Large intestine (tissue), 3 donors: Measurements from ENCODE around the gene SOX21. TPM values are rescaled to one million over a fixed set of nuclear protein-coding genes. Genes with fewer than 3 reads are reported as not detected.

Experiments used
- DNase-seq, 2 donors: peaks; one replicate each; pipeline versions ENCODE4 v3.0.0 to v3.0.0-alpha.2; 2013
- H3K27ac ChIP-seq: one replicate; pipeline ENCODE4 v1.5.1; 2013; ENCODE audit warnings: low read length
- H3K27me3 ChIP-seq: 2 replicates; pipeline ENCODE4 v1.6.1; 2013; ENCODE audit warnings: low read length; ENCODE audit not compliant: control insufficient read depth, insufficient read depth
- H3K36me3 ChIP-seq: 2 replicates; pipeline ENCODE4 v1.6.1; 2013; ENCODE audit warnings: low read length; ENCODE audit not compliant: control insufficient read depth, insufficient read depth
- H3K4me1 ChIP-seq: one replicate; pipeline ENCODE4 v1.6.1; 2013; ENCODE audit warnings: low read length; ENCODE audit not compliant: control insufficient read depth, insufficient read depth
- H3K4me3 ChIP-seq: one replicate; pipeline ENCODE4 v1.5.1; 2013; ENCODE audit warnings: low read length
- H3K9me3 ChIP-seq: one replicate; pipeline ENCODE4 v1.6.1; 2013; ENCODE audit warnings: mild to moderate bottlenecking, low read depth, low read length, moderate library complexity; ENCODE audit not compliant: control insufficient read depth
- WGBS: methylation state at CpG from one replicate; pipeline ENCODE4 v1.1.5; 2013; ENCODE audit warnings: low lambda C conversion rate; ENCODE audit not compliant: insufficient coverage; 5-methylcytosine and 5-hydroxymethylcytosine counted together
- polyA plus RNA-seq: library from polyadenylated mRNA; unstranded; fragments of 120-200 nt; gene quantifications from one replicate; pipeline ENCODE4 v1.2.1, GENCODE V29; 2013

SOX21 gene
- polyA plus RNA-seq, 1 donor: not detected

DNA sequence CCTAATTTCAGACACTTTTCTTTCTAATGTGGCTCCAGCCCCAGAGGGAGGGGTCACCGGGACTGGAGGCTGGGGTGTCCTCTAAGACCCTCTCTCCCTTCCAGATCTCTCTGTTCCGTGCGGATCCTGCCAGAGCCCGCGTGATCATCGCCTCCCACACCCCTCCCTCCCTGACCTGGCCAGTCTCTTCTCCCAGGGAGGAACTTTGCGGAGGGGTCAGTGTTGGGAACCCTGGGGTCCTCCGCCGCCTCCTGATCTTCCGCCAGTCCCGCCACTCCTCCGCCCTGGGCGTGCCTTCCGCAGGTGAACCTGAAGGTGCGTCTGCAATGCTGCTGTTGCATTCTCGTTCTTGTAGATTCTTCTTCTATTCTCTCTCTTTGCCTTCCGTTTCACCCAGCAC, 9.1 kb downstream of the SOX21 start:
- Histone ChIP-seq H3K27ac (no peak overlapping the region), H3K27me3 (peaks cover 99% of the 10 kb centered on the region), H3K4me1 (no peaks in the 10 kb centered on the region), H3K4me3 (no peak overlapping the region), H3K36me3 (no peaks in the 10 kb centered on the region), H3K9me3 (peaks cover 7% of the 10 kb centered on the region)
- DNase-seq: no peak
- 0% methylated on average over 1 of the region's 17 CpGs for WGBS

DNA sequence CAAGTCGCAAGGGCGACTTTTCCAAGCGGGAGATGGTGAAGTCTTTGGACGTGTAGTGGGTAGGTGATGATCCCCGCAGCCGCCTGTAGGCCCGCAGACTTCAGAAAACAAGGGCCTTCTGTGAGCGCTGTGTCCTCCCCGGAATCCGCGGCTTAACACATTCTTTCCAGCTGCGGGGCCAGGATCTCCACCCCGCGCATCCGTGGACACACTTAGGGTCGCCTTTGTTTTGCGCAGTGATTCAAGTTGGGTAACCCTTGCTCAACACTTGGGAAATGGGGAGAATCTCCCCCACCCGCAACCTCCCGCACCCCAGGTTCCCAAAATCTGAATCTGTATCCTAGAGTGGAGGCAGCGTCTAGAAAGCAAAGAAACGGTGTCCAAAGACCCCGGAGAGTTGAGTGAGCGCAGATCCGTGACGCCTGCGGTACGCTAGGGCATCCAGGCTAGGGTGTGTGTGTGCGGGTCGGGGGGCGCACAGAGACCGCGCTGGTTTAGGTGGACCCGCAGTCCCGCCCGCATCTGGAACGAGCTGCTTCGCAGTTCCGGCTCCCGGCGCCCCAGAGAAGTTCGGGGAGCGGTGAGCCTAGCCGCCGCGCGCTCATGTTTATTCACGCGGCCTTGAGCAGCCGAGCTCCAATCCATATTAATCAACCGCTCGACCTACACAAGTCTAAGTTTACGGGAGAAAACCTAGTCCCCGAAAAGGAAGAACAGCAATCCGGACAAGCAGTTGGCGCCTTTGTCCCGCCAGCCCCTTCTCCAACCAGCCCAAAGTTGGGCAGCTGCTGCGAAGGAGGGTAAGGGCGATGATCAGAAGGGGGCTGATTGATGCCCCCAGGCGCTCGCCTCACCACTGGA, 9.9 kb downstream of the SOX21 start:
- no peaks in the 10 kb centered on the region for H3K36me3 ChIP-seq
- DNase-seq: no peak
- WGBS: no CpG with 5 or more reads among the region's 60 CpGs

GRCh38 chr13:94701313-94702180, 10.8 kb downstream of the SOX21 start:
- Histone ChIP-seq H3K4me1 (no peaks in the 10 kb centered on the region), H3K9me3 (peaks cover 4% of the 10 kb centered on the region), H3K27me3 (peaks cover 97% of the 10 kb centered on the region), H3K4me3 (no peak overlapping the region), H3K36me3 (no peaks in the 10 kb centered on the region), H3K27ac (no peak overlapping the region)
- no peak for DNase-seq
- no CpG with 5 or more reads among the region's 42 CpGs for WGBS

More for the DNA sequence above, 9.9 kb downstream of the SOX21 start:
- no peak overlapping the region for H3K27ac ChIP-seq
- no peaks in the 10 kb centered on the region for H3K4me1 ChIP-seq
- H3K27me3 ChIP-seq: peaks cover 99% of the 10 kb centered on the region
- peaks cover 7% of the 10 kb centered on the region for H3K9me3 ChIP-seq
- no peak overlapping the region for H3K4me3 ChIP-seq

DNA sequence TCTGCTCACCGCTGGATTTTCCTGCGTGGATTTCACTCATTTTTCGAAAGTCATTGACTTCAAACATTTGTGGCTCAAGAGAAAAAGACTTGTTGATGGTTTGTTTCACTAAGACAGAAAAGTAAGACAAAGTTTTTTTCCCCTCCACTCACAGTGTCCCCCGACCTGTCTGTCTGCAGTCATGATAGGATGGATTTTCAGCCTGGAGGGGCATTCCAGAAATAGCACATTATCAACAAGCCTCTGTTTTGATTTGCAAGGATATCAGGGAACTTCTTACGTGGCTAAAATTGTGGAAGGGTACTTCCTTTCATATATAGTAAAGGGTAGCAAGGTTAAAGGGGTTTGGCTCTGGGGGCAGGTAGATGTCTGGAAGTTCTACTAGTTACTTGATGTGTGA, 11.8 kb downstream of the SOX21 start:
- peaks cover 4% of the 10 kb centered on the region for H3K9me3 ChIP-seq
- no CpG with 5 or more reads among the region's 5 CpGs for WGBS
- no peak overlapping the region for H3K27ac ChIP-seq
- no peak for DNase-seq
- H3K4me3 ChIP-seq: no peak overlapping the region
- no peaks in the 10 kb centered on the region for H3K36me3 ChIP-seq
- no peaks in the 10 kb centered on the region for H3K4me1 ChIP-seq
- peaks cover 91% of the 10 kb centered on the region for H3K27me3 ChIP-seq

DNA sequence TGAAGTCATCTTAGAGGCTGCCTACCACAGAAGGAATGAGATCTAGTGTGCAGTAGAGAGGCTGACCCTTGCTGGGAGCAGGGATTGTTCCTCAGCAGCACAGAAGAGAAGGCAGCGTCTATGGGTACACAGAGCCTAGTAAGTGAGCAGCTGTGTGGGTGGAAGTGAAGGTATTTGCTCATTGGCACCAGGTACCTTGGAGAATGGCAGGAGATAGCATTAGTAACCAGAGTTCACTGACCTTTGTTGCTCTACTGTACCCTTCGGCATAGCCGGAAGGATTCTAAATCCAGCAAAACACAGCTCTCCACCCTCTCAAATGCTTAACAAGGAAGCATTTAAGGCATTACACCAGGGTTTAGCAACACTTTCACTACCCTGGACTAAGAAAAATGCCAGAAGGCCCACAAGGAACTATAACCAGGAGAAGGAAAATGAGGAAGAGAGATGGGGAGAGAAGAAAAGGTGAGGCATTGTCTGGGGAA, 12.3 kb downstream of the SOX21 start:
- no peak overlapping the region for H3K4me3 ChIP-seq
- H3K36me3 ChIP-seq: no peaks in the 10 kb centered on the region
- DNase-seq: no peak
- H3K4me1 ChIP-seq: no peaks in the 10 kb centered on the region
- peaks cover 4% of the 10 kb centered on the region for H3K9me3 ChIP-seq
- H3K27ac ChIP-seq: no peak overlapping the region
- H3K27me3 ChIP-seq: peaks cover 87% of the 10 kb centered on the region
- no CpG with 5 or more reads among the region's 3 CpGs for WGBS

DNA sequence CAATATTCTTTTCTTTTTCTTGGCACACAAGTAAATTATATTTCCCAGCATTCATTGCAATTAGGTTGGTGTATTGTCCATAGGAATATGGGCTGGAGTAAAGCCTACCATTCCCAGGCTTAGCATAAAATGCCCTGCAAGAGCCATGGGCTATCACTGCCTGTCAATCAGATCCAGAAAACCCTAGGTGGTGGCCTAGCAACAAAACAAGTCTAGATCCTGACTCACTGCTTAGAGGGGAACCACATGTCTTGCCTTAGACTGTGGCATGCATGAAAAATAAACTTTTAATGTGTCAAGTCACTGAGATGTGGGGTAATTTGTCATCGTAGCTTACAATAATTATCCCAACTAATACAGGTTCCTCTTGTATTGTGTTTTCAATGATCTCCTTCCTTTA, 16.2 kb downstream of the SOX21 start:
- no peaks in the 10 kb centered on the region for H3K36me3 ChIP-seq
- peaks cover 63% of the 10 kb centered on the region for H3K27me3 ChIP-seq
- H3K4me1 ChIP-seq: no peaks in the 10 kb centered on the region
- WGBS: 80% methylated on average over 1 of the region's 1 CpG
- H3K27ac ChIP-seq: no peak overlapping the region
- no peak overlapping the region for H3K4me3 ChIP-seq
- no peaks in the 10 kb centered on the region for H3K9me3 ChIP-seq
- no peak for DNase-seq

GRCh38 chr13:94692030-94692429, 20.3 kb downstream of the SOX21 start:
- H3K27ac ChIP-seq: no peak overlapping the region
- 93% methylated on average over 2 of the region's 4 CpGs for WGBS
- no peaks in the 10 kb centered on the region for H3K9me3 ChIP-seq
- no peaks in the 10 kb centered on the region for H3K36me3 ChIP-seq
- DNase-seq: no peak
- H3K4me1 ChIP-seq: no peaks in the 10 kb centered on the region
- no peak overlapping the region for H3K4me3 ChIP-seq
- H3K27me3 ChIP-seq: peaks cover 35% of the 10 kb centered on the region

GRCh38 chr13:94683409-94683808, 28.9 kb downstream of the SOX21 start:
- Histone ChIP-seq H3K27ac (no peak overlapping the region), H3K27me3 (peaks cover 32% of the 10 kb centered on the region), H3K4me1 (no peaks in the 10 kb centered on the region), H3K36me3 (no peaks in the 10 kb centered on the region), H3K4me3 (no peak overlapping the region), H3K9me3 (no peaks in the 10 kb centered on the region)
- 92% methylated on average over 2 of the region's 5 CpGs for WGBS
- DNase-seq: no peak

DNA sequence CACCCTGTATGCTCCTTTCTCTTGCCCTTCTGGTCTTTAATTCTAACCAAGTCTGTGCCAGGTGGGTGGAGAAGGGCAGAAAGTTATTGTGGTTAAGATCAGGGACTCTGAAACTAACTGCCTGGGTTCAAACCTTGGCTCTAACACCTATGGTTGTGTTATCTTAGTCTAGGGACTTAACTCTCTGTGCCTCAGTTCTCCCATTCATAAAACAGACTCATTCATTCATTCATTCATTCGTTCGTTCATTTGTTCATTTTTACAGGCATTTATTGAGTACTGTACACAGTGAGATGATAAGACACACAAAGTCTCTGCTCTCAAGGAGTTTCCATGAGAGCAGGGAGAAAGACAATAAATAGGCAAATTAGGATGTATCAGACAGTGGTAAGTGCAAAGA, 30.1 kb downstream of the SOX21 start:
- WGBS: no CpG with 5 or more reads among the region's 2 CpGs

DNA sequence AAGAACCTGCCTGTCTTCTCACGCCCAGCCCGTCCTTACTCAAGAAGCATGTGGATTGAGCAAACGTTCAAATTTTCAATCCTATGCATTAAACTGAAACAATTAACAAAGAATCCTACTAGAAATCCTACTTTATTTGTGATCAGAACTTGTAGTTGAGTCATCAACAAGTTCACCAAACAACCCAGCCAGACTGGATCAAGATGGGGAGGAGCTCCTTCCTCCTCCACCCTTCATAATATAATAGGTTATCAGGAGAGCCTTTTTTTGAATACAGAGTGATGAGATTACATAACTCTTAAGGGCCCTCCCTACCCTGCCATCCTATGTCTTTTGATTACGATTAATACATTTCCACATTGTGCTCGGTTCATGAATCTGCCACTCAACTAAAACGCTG, 32.7 kb downstream of the SOX21 start:
- DNase-seq: no peak
- Histone ChIP-seq H3K9me3 (no peaks in the 10 kb centered on the region), H3K27me3 (peaks cover 40% of the 10 kb centered on the region), H3K4me3 (no peak overlapping the region), H3K36me3 (no peaks in the 10 kb centered on the region), H3K27ac (no peak overlapping the region), H3K4me1 (no peaks in the 10 kb centered on the region)
- 100% methylated on average over 1 of the region's 6 CpGs for WGBS

More for the DNA sequence above, 30.1 kb downstream of the SOX21 start:
- no peak for DNase-seq
- H3K27ac ChIP-seq: no peak overlapping the region
- peaks cover 38% of the 10 kb centered on the region for H3K27me3 ChIP-seq
- H3K36me3 ChIP-seq: no peaks in the 10 kb centered on the region
- no peaks in the 10 kb centered on the region for H3K4me1 ChIP-seq
- H3K4me3 ChIP-seq: no peak overlapping the region
- no peaks in the 10 kb centered on the region for H3K9me3 ChIP-seq
